A549 (cell line): Measurements from ENCODE around the gene CNTNAP2. TPM values are rescaled to one million over a fixed set of nuclear protein-coding genes. Genes with fewer than 3 reads are reported as not detected.

Experiments used
- ATAC-seq, 2 experiments: fragments of 200-7000 bp in 1 of 2; fragments of >200 bp in 1 of 2; cut with Nextera tagmentation in 1 of 2; cut with Tn5 transposase in 1 of 2; 3 replicates each; pipeline versions ENCODE4 v1.8.0 to v1.9.1; 2018 to 2020; ENCODE audit warnings: mild to moderate bottlenecking in 1 of 2, moderate library complexity in 1 of 2
- CTCF ChIA-PET: fragments of 300-600 bp; sonication (Branson Sonifier 250); formaldehyde crosslinking; extraction: SDS; loops from one replicate; lab custom pipeline; 2021; ENCODE audit warnings: antibody characterized with exemption, inconsistent platforms; lab: Yijun Ruan, JAX
- POLR2A ChIA-PET: fragments of 350-600 bp; formaldehyde crosslinking; extraction: SDS; loops from one replicate; lab custom pipeline; 2021; ENCODE audit warnings: antibody characterized with exemption, inconsistent platforms; lab: Yijun Ruan, JAX
- DNase-seq, 2 experiments: peaks; one replicate each; pipeline versions ENCODE4 v3.0.0 to v3.0.0-alpha.2; 2011 to 2016; ENCODE audit warnings: low read depth in 1 of 2, low spot score in 1 of 2
- FAIRE-seq: peaks from 2 replicates; lab custom pipeline; 2011; peaks lifted over from hg19 to GRCh38; lab: Jason Lieb, UNC
- H3K27ac ChIP-seq, 2 experiments: fragments of >200 bp; sonication (Bioruptor Twin); formaldehyde crosslinking; 3 replicates each; pipeline ENCODE4 v1.5.1; 2016 to 2017
- H3K4me1 ChIP-seq: fragments of >200 bp; sonication (Bioruptor Twin); formaldehyde crosslinking; 3 replicates; pipeline ENCODE4 v1.6.1; 2016
- H3K4me2 ChIP-seq: fragments of >200 bp; sonication (Bioruptor Twin); formaldehyde crosslinking; 3 replicates; pipeline ENCODE4 v1.6.1; 2016
- H3K4me3 ChIP-seq: fragments of >200 bp; sonication (Bioruptor Twin); formaldehyde crosslinking; 3 replicates; pipeline ENCODE4 v1.5.1; 2016
- H3K9me3 ChIP-seq: fragments of >200 bp; sonication (Bioruptor Twin); formaldehyde crosslinking; 3 replicates; pipeline ENCODE4 v1.6.1; 2016
- CHD2 ChIP-seq: fragments of 150-350 bp; IDR thresholded peaks from 2 replicates; pipeline ENCODE4 v1.6.1; 2014; ENCODE audit warnings: low read length; ENCODE audit not compliant: partially characterized antibody
- EHMT2 ChIP-seq: fragments of 200-600 bp; sonication (generic); IDR thresholded peaks from 2 replicates; pipeline ENCODE4 v1.6.1; 2016; ENCODE audit warnings: antibody characterized with exemption, low read depth, mild to moderate bottlenecking, moderate library complexity
- EP300 ChIP-seq, 2 experiments: fragments of >200 bp; sonication (Bioruptor Twin); formaldehyde crosslinking; IDR thresholded peaks; 2 replicates in 1 of 2; 3 replicates in 1 of 2; pipeline ENCODE4 v1.6.1; 2016 to 2017
- ESRRA ChIP-seq: fragments of 150-350 bp; IDR thresholded peaks from 2 replicates; pipeline ENCODE4 v1.6.1; 2014; ENCODE audit warnings: mild to moderate bottlenecking, low read length, borderline replicate concordance
- GATA3 ChIP-seq: IDR thresholded peaks from 2 replicates; pipeline ENCODE4 v1.6.1; 2012; ENCODE audit warnings: borderline replicate concordance
- HOXA7 ChIP-seq: fragments of 250-450 bp; sonication (Bioruptor Pico); IDR thresholded peaks from 2 replicates; pipeline ENCODE4 v1.5.0; 2020; ENCODE audit warnings: mild to moderate bottlenecking, moderate library complexity
- HOXB13 ChIP-seq: fragments of 250-450 bp; sonication (Bioruptor Pico); IDR thresholded peaks from 2 replicates; pipeline ENCODE4 v1.5.0; 2020; ENCODE audit warnings: low read depth, mild to moderate bottlenecking, moderate library complexity
- HOXB5 ChIP-seq: fragments of 250-450 bp; sonication (Bioruptor Pico); IDR thresholded peaks from 2 replicates; pipeline ENCODE4 v1.5.0; 2020; ENCODE audit warnings: mild to moderate bottlenecking, moderate library complexity
- JUN ChIP-seq, 2 experiments: fragments of >200 bp; sonication (Bioruptor Twin); formaldehyde crosslinking; IDR thresholded peaks; 2 replicates in 1 of 2; 3 replicates in 1 of 2; pipeline ENCODE4 v1.6.1; 2016 to 2017
- JUNB ChIP-seq: fragments of >200 bp; sonication (Bioruptor Twin); formaldehyde crosslinking; IDR thresholded peaks from 2 replicates; pipeline ENCODE4 v1.6.1; 2016
- MAFK ChIP-seq: fragments of 450-650 bp; IDR thresholded peaks from 2 replicates; pipeline ENCODE4 v1.6.1; 2014; ENCODE audit not compliant: partially characterized antibody
- MAZ ChIP-seq: fragments of 150-350 bp; IDR thresholded peaks from 2 replicates; pipeline ENCODE4 v1.6.1; 2014; ENCODE audit warnings: antibody characterized with exemption, low read depth, low read length, borderline replicate concordance
- MYC ChIP-seq: IDR thresholded peaks from 2 replicates; pipeline ENCODE4 v1.6.1; 2012; ENCODE audit warnings: mild to moderate bottlenecking, inconsistent platforms, low read length, improper control_type of control experiment, borderline replicate concordance
- PHF8 ChIP-seq: fragments of 200-600 bp; sonication (generic); IDR thresholded peaks from 2 replicates; pipeline ENCODE4 v1.6.1; 2016; ENCODE audit warnings: low read depth, mild to moderate bottlenecking, antibody characterized with exemption, moderate library complexity, borderline replicate concordance
- RCOR1 ChIP-seq: fragments of 150-350 bp; IDR thresholded peaks from 2 replicates; pipeline ENCODE4 v1.6.1; 2014; ENCODE audit warnings: antibody characterized with exemption, low read length, low read depth
- RNF2 ChIP-seq: fragments of 200-600 bp; sonication (generic); IDR thresholded peaks from 2 replicates; pipeline ENCODE4 v1.6.1; 2016; ENCODE audit warnings: low read depth, mild to moderate bottlenecking, antibody characterized with exemption, moderate library complexity, borderline replicate concordance
- SREBF2 ChIP-seq: fragments of 450-650 bp; IDR thresholded peaks from 2 replicates; pipeline ENCODE4 v1.6.1; 2014; ENCODE audit warnings: mild to moderate bottlenecking, moderate library complexity
- WGBS: methylation state at CpG from one replicate; pipeline ENCODE4 v1.1.6; 2017; ENCODE audit errors: missing lambda C conversion rate; 5-methylcytosine and 5-hydroxymethylcytosine counted together
- polyA plus RNA-seq, 4 experiments: library from polyadenylated mRNA; depleted of rRNA in 3 of 4; stranded (reverse); fragments of >200 nt; fragmentation: RNase III in 1 of 4; extraction: RNeasy Plus Mini Kit Qiagen cat#74134 plus additional on column Dnase treatment in 1 of 4; gene quantifications; 2 replicates in 3 of 4; 3 replicates in 1 of 4; pipeline ENCODE4 v1.2.3, GENCODE V29; 2011 to 2017
- TF ChIP-seq, protein P1 (sequence below): fragments of 200-600 bp; sonication (generic); IDR thresholded peaks from 2 replicates; pipeline ENCODE4 v1.6.1; 2016; ENCODE audit warnings: antibody characterized with exemption, mild to moderate bottlenecking, moderate library complexity
- TF ChIP-seq, protein P2 (sequence below): IDR thresholded peaks from 2 replicates; pipeline ENCODE4 v1.6.1; 2012; ENCODE audit warnings: low read depth, borderline replicate concordance
- TF ChIP-seq, protein P3 (sequence below): IDR thresholded peaks from 2 replicates; pipeline ENCODE4 v1.6.1; 2012
- TF ChIP-seq, protein P4 (sequence below): fragments of 450-650 bp; IDR thresholded peaks from 2 replicates; pipeline ENCODE4 v1.6.1; 2014; ENCODE audit warnings: antibody characterized with exemption

Gene CNTNAP2
- polyA plus RNA-seq, 2 of the 4 experiments (the other 2 are of a cell fraction): 0.05 to 0.13 TPM

DNA sequence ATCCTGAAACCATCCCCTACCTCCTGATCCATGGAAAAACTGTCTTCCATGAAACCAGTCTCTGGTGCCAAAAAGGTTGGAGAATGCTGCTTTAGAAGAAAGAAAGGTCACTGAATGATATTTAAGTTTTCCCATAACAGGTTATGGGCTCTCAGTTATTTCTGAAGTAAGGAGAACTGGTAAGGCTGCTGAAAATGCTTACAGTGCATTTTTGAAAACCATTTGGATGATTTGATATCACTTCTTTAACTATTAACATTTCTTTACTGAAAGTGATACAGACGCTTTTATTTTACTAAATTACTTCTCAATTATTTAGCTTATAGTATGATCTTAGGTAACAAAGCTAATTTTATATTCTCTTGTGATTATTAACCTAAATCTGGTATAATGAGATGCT lies 1379.6 kb downstream of the CNTNAP2 start:
- ChIA-PET POLR2A (no interaction called here), CTCF (no interaction called here)
- Histone ChIP-seq H3K4me1 (no peaks in the 10 kb centered on the region), H3K4me2 (no peak overlapping the region), H3K9me3 (peaks cover 6% of the 10 kb centered on the region), H3K4me3 (no peak overlapping the region), H3K27ac (no peak overlapping the region)
- ATAC-seq: no peak
- DNase-seq: no peak
- 39% methylated on average over 1 of the region's 1 CpG for WGBS
- peak; percentile 89 for TF ChIP-seq MAFK
- TF ChIP-seq EP300 (IDR thresholded peaks at IDR 0.05): no peak
- no peak for FAIRE-seq

DNA sequence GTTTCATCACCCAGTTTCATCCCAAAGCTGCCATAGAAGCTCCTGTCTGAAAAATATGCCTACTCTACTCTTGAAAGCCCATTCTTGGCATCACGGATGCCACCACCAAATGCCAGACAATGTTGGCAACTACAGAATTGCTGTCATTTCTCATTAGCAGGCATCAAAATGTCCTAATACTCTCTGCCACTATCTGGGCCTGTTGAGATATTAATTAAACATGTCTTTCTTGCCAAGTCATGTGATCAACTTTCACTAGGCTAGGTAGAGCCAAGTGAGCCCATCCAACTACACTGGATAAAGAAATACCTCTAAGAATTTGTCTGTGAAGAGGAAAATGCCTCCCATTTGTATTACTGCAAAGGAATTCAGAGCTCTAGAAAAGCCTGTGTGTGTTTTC lies 1380.6 kb downstream of the CNTNAP2 start:
- Histone ChIP-seq H3K27ac (no peak overlapping the region), H3K9me3 (peaks cover 6% of the 10 kb centered on the region; the same call in 2 of the 3 replicates), H3K4me1 (no peaks in the 10 kb centered on the region), H3K4me2 (no peak overlapping the region), H3K4me3 (no peak overlapping the region)
- TF ChIP-seq PHF8 (no peak), MYC (no peak), RNF2 (no peak), GATA3 (no peak)
- TF ChIP-seq, protein P1, sequence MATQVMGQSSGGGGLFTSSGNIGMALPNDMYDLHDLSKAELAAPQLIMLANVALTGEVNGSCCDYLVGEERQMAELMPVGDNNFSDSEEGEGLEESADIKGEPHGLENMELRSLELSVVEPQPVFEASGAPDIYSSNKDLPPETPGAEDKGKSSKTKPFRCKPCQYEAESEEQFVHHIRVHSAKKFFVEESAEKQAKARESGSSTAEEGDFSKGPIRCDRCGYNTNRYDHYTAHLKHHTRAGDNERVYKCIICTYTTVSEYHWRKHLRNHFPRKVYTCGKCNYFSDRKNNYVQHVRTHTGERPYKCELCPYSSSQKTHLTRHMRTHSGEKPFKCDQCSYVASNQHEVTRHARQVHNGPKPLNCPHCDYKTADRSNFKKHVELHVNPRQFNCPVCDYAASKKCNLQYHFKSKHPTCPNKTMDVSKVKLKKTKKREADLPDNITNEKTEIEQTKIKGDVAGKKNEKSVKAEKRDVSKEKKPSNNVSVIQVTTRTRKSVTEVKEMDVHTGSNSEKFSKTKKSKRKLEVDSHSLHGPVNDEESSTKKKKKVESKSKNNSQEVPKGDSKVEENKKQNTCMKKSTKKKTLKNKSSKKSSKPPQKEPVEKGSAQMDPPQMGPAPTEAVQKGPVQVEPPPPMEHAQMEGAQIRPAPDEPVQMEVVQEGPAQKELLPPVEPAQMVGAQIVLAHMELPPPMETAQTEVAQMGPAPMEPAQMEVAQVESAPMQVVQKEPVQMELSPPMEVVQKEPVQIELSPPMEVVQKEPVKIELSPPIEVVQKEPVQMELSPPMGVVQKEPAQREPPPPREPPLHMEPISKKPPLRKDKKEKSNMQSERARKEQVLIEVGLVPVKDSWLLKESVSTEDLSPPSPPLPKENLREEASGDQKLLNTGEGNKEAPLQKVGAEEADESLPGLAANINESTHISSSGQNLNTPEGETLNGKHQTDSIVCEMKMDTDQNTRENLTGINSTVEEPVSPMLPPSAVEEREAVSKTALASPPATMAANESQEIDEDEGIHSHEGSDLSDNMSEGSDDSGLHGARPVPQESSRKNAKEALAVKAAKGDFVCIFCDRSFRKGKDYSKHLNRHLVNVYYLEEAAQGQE: no peak
- TF ChIP-seq, protein P2, sequence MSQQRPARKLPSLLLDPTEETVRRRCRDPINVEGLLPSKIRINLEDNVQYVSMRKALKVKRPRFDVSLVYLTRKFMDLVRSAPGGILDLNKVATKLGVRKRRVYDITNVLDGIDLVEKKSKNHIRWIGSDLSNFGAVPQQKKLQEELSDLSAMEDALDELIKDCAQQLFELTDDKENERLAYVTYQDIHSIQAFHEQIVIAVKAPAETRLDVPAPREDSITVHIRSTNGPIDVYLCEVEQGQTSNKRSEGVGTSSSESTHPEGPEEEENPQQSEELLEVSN: no peak
- FAIRE-seq: no peak
- no peak for DNase-seq
- ChIA-PET POLR2A (no interaction called here), CTCF (no interaction called here)
- 62% methylated on average over 1 of the region's 1 CpG for WGBS
- ATAC-seq: no peak

DNA sequence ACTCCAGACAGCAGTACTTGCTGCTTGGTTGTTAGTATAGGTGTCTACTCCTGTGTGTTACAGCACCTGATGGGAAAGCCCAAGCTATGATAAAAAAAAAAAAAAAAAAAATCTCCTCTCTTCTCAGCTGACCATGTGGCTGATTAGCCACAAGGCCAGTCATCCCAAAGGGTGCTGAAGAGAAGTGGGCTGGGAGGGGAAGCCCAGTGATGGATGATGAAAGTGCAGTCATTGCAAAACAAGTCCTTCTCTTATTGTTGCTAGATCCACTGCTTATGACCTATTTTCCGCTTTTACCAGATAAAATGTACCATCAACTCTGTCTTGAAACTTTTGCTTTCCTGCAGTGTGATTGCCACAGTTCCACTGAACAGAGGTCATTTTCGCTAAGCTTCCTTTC lies 1381.5 kb downstream of the CNTNAP2 start:
- DNase-seq (no peak), FAIRE-seq (no peak), ATAC-seq (no peak)
- no peak overlapping the region for H3K4me2 ChIP-seq
- no peak overlapping the region for H3K27ac ChIP-seq
- TF ChIP-seq EHMT2 (no peak), ESRRA (no peak), CHD2 (no peak), HOXB13 (CRISPR knock-in tag) (no peak), HOXB5 (CRISPR knock-in tag) (no peak), MAZ (no peak), JUNB (no peak), RNF2 (no peak), JUN (IDR thresholded peaks at IDR 0.05) (no peak), RCOR1 (no peak), SREBF2 (no peak), HOXA7 (no peak)
- TF ChIP-seq, protein P2: no peak
- TF ChIP-seq, protein P3, sequence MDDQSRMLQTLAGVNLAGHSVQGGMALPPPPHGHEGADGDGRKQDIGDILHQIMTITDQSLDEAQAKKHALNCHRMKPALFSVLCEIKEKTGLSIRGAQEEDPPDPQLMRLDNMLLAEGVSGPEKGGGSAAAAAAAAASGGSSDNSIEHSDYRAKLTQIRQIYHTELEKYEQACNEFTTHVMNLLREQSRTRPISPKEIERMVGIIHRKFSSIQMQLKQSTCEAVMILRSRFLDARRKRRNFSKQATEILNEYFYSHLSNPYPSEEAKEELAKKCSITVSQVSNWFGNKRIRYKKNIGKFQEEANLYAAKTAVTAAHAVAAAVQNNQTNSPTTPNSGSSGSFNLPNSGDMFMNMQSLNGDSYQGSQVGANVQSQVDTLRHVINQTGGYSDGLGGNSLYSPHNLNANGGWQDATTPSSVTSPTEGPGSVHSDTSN: no peak
- TF ChIP-seq, protein P4, sequence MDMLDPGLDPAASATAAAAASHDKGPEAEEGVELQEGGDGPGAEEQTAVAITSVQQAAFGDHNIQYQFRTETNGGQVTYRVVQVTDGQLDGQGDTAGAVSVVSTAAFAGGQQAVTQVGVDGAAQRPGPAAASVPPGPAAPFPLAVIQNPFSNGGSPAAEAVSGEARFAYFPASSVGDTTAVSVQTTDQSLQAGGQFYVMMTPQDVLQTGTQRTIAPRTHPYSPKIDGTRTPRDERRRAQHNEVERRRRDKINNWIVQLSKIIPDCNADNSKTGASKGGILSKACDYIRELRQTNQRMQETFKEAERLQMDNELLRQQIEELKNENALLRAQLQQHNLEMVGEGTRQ: no peak
- peaks cover 6% of the 10 kb centered on the region; the same call in 2 of the 3 replicates for H3K9me3 ChIP-seq
- ChIA-PET CTCF (interaction anchor here (1.2 kb wide), 1 partner anchor 12 kb away, joined by 4 read pairs; no protein-coding TSS in a partner anchor), POLR2A (no interaction called here)
- H3K4me3 ChIP-seq: no peak overlapping the region
- no peaks in the 10 kb centered on the region for H3K4me1 ChIP-seq
- 48% methylated on average over 2 of the region's 2 CpGs for WGBS
